ENCODE data around the gene MRPL51.
A peak's percentile ranks its signal among the peaks of the same experiment; 100 is the strongest.

The MRPL51 gene

GRCh38 chr12:6534945-6535696, 42.1 kb upstream of the MRPL51 start:
- H3K27me3 Mint-ChIP-seq, result no peaks in the 10 kb centered on the region
- peaks cover 79% of the 10 kb centered on the region for H3K36me3 Mint-ChIP-seq (ENCODE audit: low read depth)
- peak overlapping the region; percentile 99 for H3K4me3 Mint-ChIP-seq
- peaks cover 70% of the 10 kb centered on the region for H3K4me1 Mint-ChIP-seq (ENCODE audit: low read depth)
- peak overlapping the region; percentile 100 for H3K27ac Mint-ChIP-seq
- no peaks in the 10 kb centered on the region for H3K9me3 Mint-ChIP-seq

- no peaks in the 10 kb centered on the region for H3K9me3 Mint-ChIP-seq
- peaks cover 65% of the 10 kb centered on the region for H3K4me1 Mint-ChIP-seq (ENCODE audit: low read depth)
- peak overlapping the region; percentile 99 for H3K4me3 Mint-ChIP-seq
- H3K27me3 Mint-ChIP-seq, result no peaks in the 10 kb centered on the region
- peaks cover 83% of the 10 kb centered on the region for H3K36me3 Mint-ChIP-seq (ENCODE audit: low read depth)
- peak overlapping the region; percentile 100 for H3K27ac Mint-ChIP-seq
Measured at GRCh38 chr12:6534695-6534944, 41.6 kb upstream of the MRPL51 start.

GRCh38 chr12:6533923-6534694, 41.0 kb upstream of the MRPL51 start, which contains the start of gene GAPDH:
Gene GAPDH, plus strand, starts transcription at chr12:6534517. Its CDS starts 316 bp downstream, at chr12:6534833.
- H3K4me3 Mint-ChIP-seq, result peak within 1 kb of the TSS; percentile 99
- H3K36me3 Mint-ChIP-seq (ENCODE audit: low read depth), result peaks cover 81% of the 10 kb centered on the region
- H3K27me3 Mint-ChIP-seq, result no peaks in the 10 kb centered on the region
- H3K4me1 Mint-ChIP-seq (ENCODE audit: low read depth), result peaks cover 63% of the 10 kb centered on the region
- H3K9me3 Mint-ChIP-seq, result no peaks in the 10 kb centered on the region
- peak within 1 kb of the TSS; percentile 100 for H3K27ac Mint-ChIP-seq

GRCh38 chr12:6533653-6533922, 40.5 kb upstream of the MRPL51 start:
- peaks cover 59% of the 10 kb centered on the region for H3K4me1 Mint-ChIP-seq (ENCODE audit: low read depth)
- peaks cover 84% of the 10 kb centered on the region for H3K36me3 Mint-ChIP-seq (ENCODE audit: low read depth)
- H3K27me3 Mint-ChIP-seq, result no peaks in the 10 kb centered on the region
- H3K27ac Mint-ChIP-seq, result peak overlapping the region; percentile 100
- no peaks in the 10 kb centered on the region for H3K9me3 Mint-ChIP-seq
- peak overlapping the region; percentile 99 for H3K4me3 Mint-ChIP-seq

GRCh38 chr12:6532927-6533652, 40.0 kb upstream of the MRPL51 start:
- Mint-ChIP-seq H3K9me3 (no peaks in the 10 kb centered on the region), H3K36me3 (ENCODE audit: low read depth) (peaks cover 82% of the 10 kb centered on the region), H3K4me1 (ENCODE audit: low read depth) (peaks cover 57% of the 10 kb centered on the region), H3K4me3 (peak overlapping the region; percentile 99), H3K27ac (peak overlapping the region; percentile 100), H3K27me3 (no peaks in the 10 kb centered on the region)

- Mint-ChIP-seq H3K4me1 (ENCODE audit: low read depth) (peaks cover 49% of the 10 kb centered on the region), H3K36me3 (ENCODE audit: low read depth) (peaks cover 82% of the 10 kb centered on the region), H3K27me3 (no peaks in the 10 kb centered on the region), H3K9me3 (no peaks in the 10 kb centered on the region), H3K4me3 (peak overlapping the region; percentile 99), H3K27ac (peak overlapping the region; percentile 100)
Measured at GRCh38 chr12:6532051-6532926, 39.2 kb upstream of the MRPL51 start.

GRCh38 chr12:6530576-6531260, 37.7 kb upstream of the MRPL51 start:
- Mint-ChIP-seq H3K27ac (peak overlapping the region; percentile 92), H3K27me3 (no peaks in the 10 kb centered on the region), H3K4me1 (ENCODE audit: low read depth) (peaks cover 35% of the 10 kb centered on the region), H3K4me3 (no peak overlapping the region), H3K9me3 (no peaks in the 10 kb centered on the region), H3K36me3 (ENCODE audit: low read depth) (peaks cover 82% of the 10 kb centered on the region)

GRCh38 chr12:6529291-6529737, 36.3 kb upstream of the MRPL51 start:
- Mint-ChIP-seq H3K9me3 (no peaks in the 10 kb centered on the region), H3K4me3 (no peak overlapping the region), H3K4me1 (ENCODE audit: low read depth) (peaks cover 33% of the 10 kb centered on the region), H3K36me3 (ENCODE audit: low read depth) (peaks cover 79% of the 10 kb centered on the region), H3K27me3 (no peaks in the 10 kb centered on the region), H3K27ac (peak overlapping the region; percentile 50)

- no peaks in the 10 kb centered on the region for H3K27me3 Mint-ChIP-seq
- H3K36me3 Mint-ChIP-seq (ENCODE audit: low read depth), result peaks cover 80% of the 10 kb centered on the region
- peaks cover 33% of the 10 kb centered on the region for H3K4me1 Mint-ChIP-seq (ENCODE audit: low read depth)
- no peak overlapping the region for H3K27ac Mint-ChIP-seq
- H3K4me3 Mint-ChIP-seq, result no peak overlapping the region
- no peaks in the 10 kb centered on the region for H3K9me3 Mint-ChIP-seq
Measured at GRCh38 chr12:6528539-6529235, 35.6 kb upstream of the MRPL51 start.

GRCh38 chr12:6527711-6528110, 34.6 kb upstream of the MRPL51 start:
- peaks cover 88% of the 10 kb centered on the region for H3K36me3 Mint-ChIP-seq (ENCODE audit: low read depth)
- peaks cover 26% of the 10 kb centered on the region for H3K4me1 Mint-ChIP-seq (ENCODE audit: low read depth)
- H3K4me3 Mint-ChIP-seq, result no peak overlapping the region
- no peak overlapping the region for H3K27ac Mint-ChIP-seq
- H3K27me3 Mint-ChIP-seq, result no peaks in the 10 kb centered on the region
- H3K9me3 Mint-ChIP-seq, result no peaks in the 10 kb centered on the region

GRCh38 chr12:6526766-6527525, 33.9 kb upstream of the MRPL51 start:
- H3K4me3 Mint-ChIP-seq, result no peak overlapping the region
- H3K9me3 Mint-ChIP-seq, result no peaks in the 10 kb centered on the region
- H3K27me3 Mint-ChIP-seq, result no peaks in the 10 kb centered on the region
- no peak overlapping the region for H3K27ac Mint-ChIP-seq
- peaks cover 88% of the 10 kb centered on the region for H3K36me3 Mint-ChIP-seq (ENCODE audit: low read depth)
- peaks cover 19% of the 10 kb centered on the region for H3K4me1 Mint-ChIP-seq (ENCODE audit: low read depth)

GRCh38 chr12:6526201-6526600, 33.1 kb upstream of the MRPL51 start:
- Mint-ChIP-seq H3K4me1 (ENCODE audit: low read depth) (peaks cover 14% of the 10 kb centered on the region), H3K27ac (no peak overlapping the region), H3K36me3 (ENCODE audit: low read depth) (peaks cover 90% of the 10 kb centered on the region), H3K4me3 (no peak overlapping the region), H3K9me3 (no peaks in the 10 kb centered on the region), H3K27me3 (no peaks in the 10 kb centered on the region)

- Mint-ChIP-seq H3K4me1 (ENCODE audit: low read depth) (peaks cover 8% of the 10 kb centered on the region), H3K27ac (peak overlapping the region; percentile 47), H3K36me3 (ENCODE audit: low read depth) (peaks cover 87% of the 10 kb centered on the region), H3K27me3 (no peaks in the 10 kb centered on the region), H3K9me3 (no peaks in the 10 kb centered on the region), H3K4me3 (no peak overlapping the region)
Measured at GRCh38 chr12:6524648-6525047, 31.6 kb upstream of the MRPL51 start.
